ENCODE data around the gene SMYD3. TPM values are rescaled to one million over a fixed set of nuclear protein-coding genes. Genes with fewer than 3 reads are reported as not detected.

The SMYD3 gene
- total RNA-seq, 1 donor from 2014 or later: 29.2 TPM

DNA sequence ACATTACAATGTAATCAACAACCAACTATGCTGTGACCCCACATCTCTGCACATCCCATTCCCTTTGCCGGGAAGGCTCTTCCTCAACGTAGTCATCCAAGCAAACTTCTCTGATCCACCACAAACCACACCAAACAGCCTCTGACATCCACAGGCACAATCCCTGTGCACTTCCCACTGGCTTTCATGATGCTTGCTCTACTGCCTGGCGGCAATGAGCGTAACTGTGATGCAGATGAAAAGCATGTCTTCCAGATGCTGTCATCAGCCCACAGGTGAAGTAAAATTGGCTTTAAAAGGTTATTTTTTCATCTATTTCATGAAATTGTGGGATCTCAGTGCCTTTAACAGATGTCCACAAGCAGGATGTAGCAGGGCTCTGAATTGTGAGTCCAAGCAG is 635.2 kb downstream of the SMYD3 start:
- Histone ChIP-seq H3K36me3 (ENCODE audit: control insufficient read depth, insufficient read depth, low read length) (no peaks in the 10 kb centered on the region), H3K27me3 (ENCODE audit: control insufficient read depth, insufficient read depth, low read length) (no peaks in the 10 kb centered on the region), H3K4me3 (ENCODE audit: low read depth, low read length) (no peak overlapping the region)
- no peak for DNase-seq (ENCODE audit: low read depth)
- no peak for TF ChIP-seq CTCF (IDR thresholded peaks at IDR 0.05; ENCODE audit: insufficient read depth, low read length, poor library complexity, severe bottlenecking)

DNA sequence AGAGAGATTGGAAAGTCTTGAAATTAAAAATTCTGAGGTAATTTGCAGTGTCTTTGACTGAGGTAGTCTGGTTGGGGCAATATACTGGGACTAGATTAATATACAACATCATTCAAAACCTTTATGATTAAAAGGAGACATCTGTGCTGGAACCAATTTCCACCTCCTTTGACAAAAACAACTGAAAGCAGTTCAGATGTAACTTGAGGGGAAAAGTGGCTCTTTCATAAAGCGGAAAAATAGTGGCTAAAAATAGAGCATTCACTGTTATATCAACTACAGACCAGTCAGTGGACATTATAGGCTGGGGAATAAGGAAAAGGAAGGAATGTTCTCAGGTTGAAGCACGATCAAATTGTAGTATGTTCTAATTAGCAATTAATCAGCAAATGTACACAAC is 635.9 kb downstream of the SMYD3 start:
- no peak overlapping the region for H3K4me3 ChIP-seq (ENCODE audit: low read depth, low read length)
- no peak for TF ChIP-seq CTCF (IDR thresholded peaks at IDR 0.05; ENCODE audit: insufficient read depth, low read length, poor library complexity, severe bottlenecking)
- H3K36me3 ChIP-seq (ENCODE audit: control insufficient read depth, insufficient read depth, low read length): no peaks in the 10 kb centered on the region
- H3K27me3 ChIP-seq (ENCODE audit: control insufficient read depth, insufficient read depth, low read length): no peaks in the 10 kb centered on the region
- no peak for DNase-seq (ENCODE audit: low read depth)

GRCh38 chr1:245870698-245871097 is 636.4 kb downstream of the SMYD3 start:
- Histone ChIP-seq H3K36me3 (ENCODE audit: control insufficient read depth, insufficient read depth, low read length) (no peaks in the 10 kb centered on the region), H3K4me3 (ENCODE audit: low read depth, low read length) (no peak overlapping the region), H3K27me3 (ENCODE audit: control insufficient read depth, insufficient read depth, low read length) (no peaks in the 10 kb centered on the region)
- no peak for DNase-seq (ENCODE audit: low read depth)
- no peak for TF ChIP-seq CTCF (IDR thresholded peaks at IDR 0.05; ENCODE audit: insufficient read depth, low read length, poor library complexity, severe bottlenecking)

- H3K27me3 ChIP-seq (ENCODE audit: control insufficient read depth, insufficient read depth, low read length): no peaks in the 10 kb centered on the region
- H3K4me3 ChIP-seq (ENCODE audit: low read depth, low read length): no peak overlapping the region
- DNase-seq (ENCODE audit: low read depth): no peak
- TF ChIP-seq CTCF (IDR thresholded peaks at IDR 0.05; ENCODE audit: insufficient read depth, low read length, poor library complexity, severe bottlenecking): no peak
- H3K36me3 ChIP-seq (ENCODE audit: control insufficient read depth, insufficient read depth, low read length): no peaks in the 10 kb centered on the region
Measured at GRCh38 chr1:245869847-245870246, 637.2 kb downstream of the SMYD3 start.

- Histone ChIP-seq H3K4me3 (ENCODE audit: low read depth, low read length) (no peak overlapping the region), H3K27me3 (ENCODE audit: control insufficient read depth, insufficient read depth, low read length) (no peaks in the 10 kb centered on the region), H3K36me3 (ENCODE audit: control insufficient read depth, insufficient read depth, low read length) (no peaks in the 10 kb centered on the region)
- TF ChIP-seq CTCF (IDR thresholded peaks at IDR 0.05; ENCODE audit: insufficient read depth, low read length, poor library complexity, severe bottlenecking): no peak
- no peak for DNase-seq (ENCODE audit: low read depth)
Measured at GRCh38 chr1:245867738-245868137, 639.3 kb downstream of the SMYD3 start.

- Histone ChIP-seq H3K4me3 (ENCODE audit: low read depth, low read length) (no peak overlapping the region), H3K36me3 (ENCODE audit: control insufficient read depth, insufficient read depth, low read length) (no peaks in the 10 kb centered on the region), H3K27me3 (ENCODE audit: control insufficient read depth, insufficient read depth, low read length) (no peaks in the 10 kb centered on the region)
- TF ChIP-seq CTCF (IDR thresholded peaks at IDR 0.05; ENCODE audit: insufficient read depth, low read length, poor library complexity, severe bottlenecking): no peak
- no peak for DNase-seq (ENCODE audit: low read depth)
Measured at GRCh38 chr1:245864872-245865271, 642.2 kb downstream of the SMYD3 start.

All from kidney epithelial cell (primary cell).